Measurements from ENCODE around the gene ZRSR2. TPM values are rescaled to one million over a fixed set of nuclear protein-coding genes. Genes with fewer than 3 reads are reported as not detected.

ZRSR2 gene
- total and polyA plus RNA-seq, 9 of the 15 experiments (the other 6 are each of a cell fraction or from before 2014, with no cell fraction given): 3.5 to 19.5 (median 8.6) TPM

GRCh38 chrX:15854712-15855567, 64.7 kb downstream of the ZRSR2 start, which contains the start of gene AP1S2 (continued):
- TF ChIP-seq ZBTB33 (CRISPR knock-in tag; IDR thresholded peaks at IDR 0.05): no peak
- TF ChIP-seq GATA2 (CRISPR knock-in tag; IDR thresholded peaks at IDR 0.05): no peak
- TF ChIP-seq BMI1 (IDR thresholded peaks at IDR 0.05; ENCODE audit: low read length): no peak
- TF ChIP-seq ETV5 (CRISPR knock-in tag; IDR thresholded peaks at IDR 0.05; ENCODE audit: low read depth): peak; percentile 28; the same call in 1 of the 2 replicates
- peak; percentile 54; the same call in 1 of the 2 replicates for TF ChIP-seq MYC (IDR thresholded peaks at IDR 0.05; ENCODE audit: low read depth, low read length)
- TF ChIP-seq MYC (CRISPR knock-in tag; IDR thresholded peaks at IDR 0.05; ENCODE audit: borderline replicate concordance, low read depth): no peak
- TF ChIP-seq RFX5 (IDR thresholded peaks at IDR 0.05; ENCODE audit: low read depth, low read length): peak; percentile 70
- TF ChIP-seq RNF2 (IDR thresholded peaks at IDR 0.05): no peak
- TF ChIP-seq HOXB6 (CRISPR knock-in tag; IDR thresholded peaks at IDR 0.05; ENCODE audit: borderline replicate concordance): no peak
- TF ChIP-seq ZC3H4 (CRISPR knock-in tag; IDR thresholded peaks at IDR 0.05; ENCODE audit: borderline replicate concordance): no peak
- peak; percentile 81 for TF ChIP-seq POLR2A (conservative IDR thresholded peaks at IDR 0.05)
- TF ChIP-seq ELF2 (CRISPR knock-in tag; IDR thresholded peaks at IDR 0.05): peak; percentile 94
- TF ChIP-seq PTBP1 (IDR thresholded peaks at IDR 0.05; ENCODE audit: low read depth, low read length): no peak
- TF ChIP-seq CBFA2T3 (IDR thresholded peaks at IDR 0.05): no peak
- no peak for TF ChIP-seq IRF9 (tag; IDR thresholded peaks at IDR 0.05)
- TF ChIP-seq CGGBP1 (CRISPR knock-in tag; IDR thresholded peaks at IDR 0.05): no peak
- peak; percentile 20; the same call in 1 of the 2 replicates for TF ChIP-seq JUND (IDR thresholded peaks at IDR 0.05; ENCODE audit: borderline replicate concordance, low read depth, low read length)
- no peak; the same call in 2 of the 3 replicates for TF ChIP-seq JUND (tag; IDR thresholded peaks at IDR 0.05; ENCODE audit: borderline replicate concordance, low read depth, low read length)
- peak; percentile 95 for TF ChIP-seq TFE3 (CRISPR knock-in tag; IDR thresholded peaks at IDR 0.05)
- no peak for TF ChIP-seq SRSF9 (IDR thresholded peaks at IDR 0.05; ENCODE audit: borderline replicate concordance, low read depth, low read length)
- no peak for TF ChIP-seq RHOXF2B (CRISPR knock-in tag; conservative IDR thresholded peaks at IDR 0.05)
- no peak for TF ChIP-seq CBX3 (IDR thresholded peaks at IDR 0.05; ENCODE audit: borderline replicate concordance in 1 of 2, low read length in 2 of 2)
- TF ChIP-seq ZNF316 (IDR thresholded peaks at IDR 0.05): no peak
- TF ChIP-seq FIP1L1 (IDR thresholded peaks at IDR 0.05; ENCODE audit: low read depth, low read length, poor library complexity, severe bottlenecking): no peak
- TF ChIP-seq HES1 (IDR thresholded peaks at IDR 0.05; ENCODE audit: low read depth): no peak
